Osteocyte (in vitro differentiated cells): Measurements from ENCODE around the gene POU6F2. TPM values are rescaled to one million over a fixed set of nuclear protein-coding genes. Genes with fewer than 3 reads are reported as not detected.

ENCODE experiments used
- DNase-seq: peaks from one replicate; pipeline ENCODE4 v3.0.0; 2021; ENCODE audit warnings: mixed read lengths; ENCODE audit not compliant: unreplicated experiment; ENCODE audit errors: extremely low spot score
- H3K27ac Mint-ChIP-seq: one replicate; pipeline ENCODE4 v1.8.0; 2021; ENCODE audit warnings: mild to moderate bottlenecking, mixed read lengths; ENCODE audit not compliant: unreplicated experiment
- H3K27me3 Mint-ChIP-seq: one replicate; pipeline ENCODE4 v1.8.0; 2021; ENCODE audit warnings: mixed read lengths; ENCODE audit not compliant: unreplicated experiment
- H3K36me3 Mint-ChIP-seq: one replicate; pipeline ENCODE4 v1.8.0; 2021; ENCODE audit warnings: mixed read lengths; ENCODE audit not compliant: unreplicated experiment
- H3K4me1 Mint-ChIP-seq: one replicate; pipeline ENCODE4 v1.8.0; 2021; ENCODE audit warnings: mixed read lengths; ENCODE audit not compliant: unreplicated experiment
- H3K4me3 Mint-ChIP-seq: one replicate; pipeline ENCODE4 v1.8.0; 2021; ENCODE audit warnings: mild to moderate bottlenecking, moderate library complexity, mixed read lengths; ENCODE audit not compliant: unreplicated experiment
- H3K9me3 Mint-ChIP-seq: one replicate; pipeline ENCODE4 v1.8.0; 2021; ENCODE audit warnings: mixed read lengths; ENCODE audit not compliant: unreplicated experiment
- total RNA-seq: library from RNA; stranded (reverse); gene quantifications from 2 replicates; pipeline ENCODE4 v1.2.1, GENCODE V29; 2021
- TF ChIP-seq, protein P1 (sequence below): fragments of 200-600 bp; sonication (generic); IDR thresholded peaks from 2 replicates; pipeline ENCODE4 v1.5.0; 2021; ENCODE audit warnings: antibody characterized with exemption, mild to moderate bottlenecking, moderate library complexity

POU6F2 gene
- total RNA-seq, 1 donor from 2014 or later = 0.78 TPM

- peaks cover 2% of the 10 kb centered on the region for H3K4me1 Mint-ChIP-seq
- no peaks in the 10 kb centered on the region for H3K36me3 Mint-ChIP-seq
- peaks cover 25% of the 10 kb centered on the region for H3K27me3 Mint-ChIP-seq
- no peak overlapping the region for H3K4me3 Mint-ChIP-seq
- H3K9me3 Mint-ChIP-seq = no peaks in the 10 kb centered on the region
- DNase-seq = no peak
- no peak overlapping the region for H3K27ac Mint-ChIP-seq
- TF ChIP-seq, protein P1, sequence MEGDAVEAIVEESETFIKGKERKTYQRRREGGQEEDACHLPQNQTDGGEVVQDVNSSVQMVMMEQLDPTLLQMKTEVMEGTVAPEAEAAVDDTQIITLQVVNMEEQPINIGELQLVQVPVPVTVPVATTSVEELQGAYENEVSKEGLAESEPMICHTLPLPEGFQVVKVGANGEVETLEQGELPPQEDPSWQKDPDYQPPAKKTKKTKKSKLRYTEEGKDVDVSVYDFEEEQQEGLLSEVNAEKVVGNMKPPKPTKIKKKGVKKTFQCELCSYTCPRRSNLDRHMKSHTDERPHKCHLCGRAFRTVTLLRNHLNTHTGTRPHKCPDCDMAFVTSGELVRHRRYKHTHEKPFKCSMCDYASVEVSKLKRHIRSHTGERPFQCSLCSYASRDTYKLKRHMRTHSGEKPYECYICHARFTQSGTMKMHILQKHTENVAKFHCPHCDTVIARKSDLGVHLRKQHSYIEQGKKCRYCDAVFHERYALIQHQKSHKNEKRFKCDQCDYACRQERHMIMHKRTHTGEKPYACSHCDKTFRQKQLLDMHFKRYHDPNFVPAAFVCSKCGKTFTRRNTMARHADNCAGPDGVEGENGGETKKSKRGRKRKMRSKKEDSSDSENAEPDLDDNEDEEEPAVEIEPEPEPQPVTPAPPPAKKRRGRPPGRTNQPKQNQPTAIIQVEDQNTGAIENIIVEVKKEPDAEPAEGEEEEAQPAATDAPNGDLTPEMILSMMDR = no peak
Measured at GRCh38 chr7:39461263-39461820, 483.6 kb downstream of the POU6F2 start.

DNA sequence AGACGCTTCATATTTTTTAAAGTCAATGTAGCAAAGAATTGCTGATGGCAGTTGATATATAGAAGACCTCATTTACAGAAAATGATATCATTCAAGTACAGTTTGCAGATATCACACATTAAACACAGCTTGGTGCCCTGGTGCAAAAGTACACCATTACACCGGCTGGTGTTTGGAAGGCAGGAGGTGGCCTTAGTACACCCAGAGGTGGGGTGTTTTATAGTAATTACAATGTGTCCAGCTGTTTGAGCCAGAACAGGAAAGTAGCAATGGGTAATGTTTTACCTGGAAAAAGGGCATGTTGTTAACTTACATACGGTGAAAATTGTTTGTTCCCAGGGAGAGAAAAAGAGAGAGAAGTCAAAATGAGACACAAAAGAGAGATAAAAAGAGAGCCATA lies 485.5 kb downstream of the POU6F2 start:
- H3K4me1 Mint-ChIP-seq = peaks cover 2% of the 10 kb centered on the region
- no peaks in the 10 kb centered on the region for H3K36me3 Mint-ChIP-seq
- TF ChIP-seq, protein P1 = no peak
- no peak overlapping the region for H3K4me3 Mint-ChIP-seq
- DNase-seq = no peak
- no peaks in the 10 kb centered on the region for H3K9me3 Mint-ChIP-seq
- H3K27me3 Mint-ChIP-seq = peaks cover 20% of the 10 kb centered on the region
- H3K27ac Mint-ChIP-seq = no peak overlapping the region

GRCh38 chr7:39464350-39465054 lies 486.8 kb downstream of the POU6F2 start:
- H3K9me3 Mint-ChIP-seq = no peaks in the 10 kb centered on the region
- peaks cover 19% of the 10 kb centered on the region for H3K27me3 Mint-ChIP-seq
- H3K4me3 Mint-ChIP-seq = peak overlapping the region; percentile 64
- peaks cover 2% of the 10 kb centered on the region for H3K4me1 Mint-ChIP-seq
- no peaks in the 10 kb centered on the region for H3K36me3 Mint-ChIP-seq
- no peak overlapping the region for H3K27ac Mint-ChIP-seq
- DNase-seq = no peak
- TF ChIP-seq, protein P1 = no peak

DNA sequence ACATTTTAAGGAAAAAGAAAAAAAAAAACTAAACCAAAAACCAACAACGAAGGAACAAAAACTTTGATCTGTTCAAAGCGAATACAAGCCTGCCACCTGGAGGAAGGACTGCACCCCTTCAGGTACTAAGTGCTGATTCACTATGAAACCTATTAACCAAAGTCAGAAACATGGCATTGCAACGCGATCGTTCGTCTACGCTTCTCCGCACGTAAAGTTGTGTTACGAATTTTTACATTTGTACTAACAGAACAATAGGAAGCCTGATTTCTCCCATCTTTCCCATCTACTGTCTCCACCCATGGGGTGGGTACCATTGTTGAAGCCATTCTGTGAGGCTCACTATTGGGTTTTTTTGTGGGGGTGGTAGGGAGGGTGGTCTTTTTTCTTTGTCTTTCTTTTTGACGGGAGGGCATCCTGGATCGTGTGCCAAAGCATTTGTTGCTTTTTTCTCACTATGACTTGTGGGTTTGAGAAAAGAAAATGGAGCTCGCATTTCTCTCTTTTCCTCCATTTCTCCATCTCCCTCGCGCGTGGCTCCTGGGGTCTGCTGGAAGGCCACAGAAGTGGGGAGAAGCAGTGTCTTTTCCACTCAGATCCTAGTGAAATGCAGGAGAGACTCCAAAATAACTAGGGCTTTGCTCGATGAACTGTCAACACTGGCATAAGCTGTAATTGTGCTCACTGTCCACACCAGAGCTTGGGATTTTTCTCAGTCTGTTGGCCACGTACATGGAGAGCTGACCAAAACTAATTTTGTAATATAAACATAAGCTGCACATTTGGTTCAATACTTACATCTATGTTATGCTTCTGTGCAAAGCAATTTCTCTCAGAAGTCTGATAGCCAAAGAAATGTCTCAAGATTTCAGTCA lies 487.6 kb downstream of the POU6F2 start:
- Mint-ChIP-seq H3K27ac (no peak overlapping the region), H3K36me3 (no peaks in the 10 kb centered on the region), H3K27me3 (peaks cover 16% of the 10 kb centered on the region), H3K4me1 (peaks cover 2% of the 10 kb centered on the region), H3K4me3 (peak overlapping the region; percentile 64), H3K9me3 (no peaks in the 10 kb centered on the region)
- DNase-seq = no peak
- TF ChIP-seq, protein P1 = peak; percentile 92

- Mint-ChIP-seq H3K9me3 (no peaks in the 10 kb centered on the region), H3K4me1 (peaks cover 2% of the 10 kb centered on the region), H3K27ac (no peak overlapping the region), H3K4me3 (no peak overlapping the region), H3K27me3 (peaks cover 22% of the 10 kb centered on the region), H3K36me3 (no peaks in the 10 kb centered on the region)
- DNase-seq = no peak
- TF ChIP-seq, protein P1 = no peak
Measured at GRCh38 chr7:39468261-39468660, 490.6 kb downstream of the POU6F2 start.
